Measurements from ENCODE around the gene CLCNKB.
"Not testable (repeated sequence)": the region's sequence is repeated elsewhere in the genome, so short reads cannot be mapped to it uniquely, and the experiment has no call there.

The CLCNKB gene

DNA sequence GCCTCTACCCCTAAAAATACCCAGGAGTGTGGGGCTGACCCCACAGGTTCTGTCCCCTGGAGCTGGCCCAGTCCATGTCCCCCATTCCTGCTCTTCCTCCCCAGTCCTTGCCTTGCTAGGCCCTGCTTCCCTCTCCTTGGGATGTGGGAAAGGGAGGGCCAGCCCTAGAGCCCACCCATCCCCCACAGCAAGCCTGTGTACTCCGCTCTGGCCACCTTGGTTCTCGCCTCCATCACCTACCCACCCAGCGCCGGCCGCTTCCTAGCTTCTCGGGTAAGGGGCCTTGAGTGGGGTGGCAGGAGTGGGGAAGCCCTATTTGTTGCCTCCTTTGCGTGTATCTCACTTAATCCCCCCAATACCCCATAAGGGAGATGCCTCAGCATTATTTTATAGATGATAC, 6.7 kb downstream of the CLCNKB start:
- TF ChIP-seq CTCF (IDR thresholded peaks at IDR 0.05; ENCODE audit: insufficient read depth, missing control alignments): no peak
- FAIRE-seq (no peak), DNase-seq (ENCODE audit: insufficient read length, low spot score) (no peak)

- no peak for TF ChIP-seq CTCF (IDR thresholded peaks at IDR 0.05; ENCODE audit: insufficient read depth, missing control alignments)
- FAIRE-seq: no peak
- DNase-seq (ENCODE audit: insufficient read length, low spot score): no peak
Observed at GRCh38 chr1:16051039-16051438, 7.5 kb downstream of the CLCNKB start.

DNA sequence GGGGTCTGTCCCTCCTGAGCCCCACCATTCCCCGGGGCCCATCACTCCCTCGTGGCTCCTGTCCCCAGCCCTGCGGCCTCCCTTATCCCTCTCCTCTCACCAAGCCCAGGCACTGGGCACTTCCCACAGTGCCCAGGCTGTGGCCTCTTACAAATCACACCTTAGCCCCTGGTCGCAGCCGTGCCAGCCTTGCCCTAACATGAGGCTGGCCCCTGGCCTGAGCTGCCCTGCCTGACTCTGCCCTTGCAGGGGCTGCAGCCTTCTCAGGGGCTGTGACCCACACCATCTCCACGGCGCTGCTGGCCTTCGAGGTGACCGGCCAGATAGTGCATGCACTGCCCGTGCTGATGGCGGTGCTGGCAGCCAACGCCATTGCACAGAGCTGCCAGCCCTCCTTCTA, 8.4 kb downstream of the CLCNKB start:
- not testable (repeated sequence) for FAIRE-seq; DNase-seq (ENCODE audit: insufficient read length, low spot score)

- no peak for TF ChIP-seq CTCF (IDR thresholded peaks at IDR 0.05; ENCODE audit: insufficient read depth, missing control alignments)
- no peak for DNase-seq (ENCODE audit: insufficient read length, low spot score)
- no peak for FAIRE-seq
Observed at GRCh38 chr1:16053781-16054502, 10.4 kb downstream of the CLCNKB start.

DNA sequence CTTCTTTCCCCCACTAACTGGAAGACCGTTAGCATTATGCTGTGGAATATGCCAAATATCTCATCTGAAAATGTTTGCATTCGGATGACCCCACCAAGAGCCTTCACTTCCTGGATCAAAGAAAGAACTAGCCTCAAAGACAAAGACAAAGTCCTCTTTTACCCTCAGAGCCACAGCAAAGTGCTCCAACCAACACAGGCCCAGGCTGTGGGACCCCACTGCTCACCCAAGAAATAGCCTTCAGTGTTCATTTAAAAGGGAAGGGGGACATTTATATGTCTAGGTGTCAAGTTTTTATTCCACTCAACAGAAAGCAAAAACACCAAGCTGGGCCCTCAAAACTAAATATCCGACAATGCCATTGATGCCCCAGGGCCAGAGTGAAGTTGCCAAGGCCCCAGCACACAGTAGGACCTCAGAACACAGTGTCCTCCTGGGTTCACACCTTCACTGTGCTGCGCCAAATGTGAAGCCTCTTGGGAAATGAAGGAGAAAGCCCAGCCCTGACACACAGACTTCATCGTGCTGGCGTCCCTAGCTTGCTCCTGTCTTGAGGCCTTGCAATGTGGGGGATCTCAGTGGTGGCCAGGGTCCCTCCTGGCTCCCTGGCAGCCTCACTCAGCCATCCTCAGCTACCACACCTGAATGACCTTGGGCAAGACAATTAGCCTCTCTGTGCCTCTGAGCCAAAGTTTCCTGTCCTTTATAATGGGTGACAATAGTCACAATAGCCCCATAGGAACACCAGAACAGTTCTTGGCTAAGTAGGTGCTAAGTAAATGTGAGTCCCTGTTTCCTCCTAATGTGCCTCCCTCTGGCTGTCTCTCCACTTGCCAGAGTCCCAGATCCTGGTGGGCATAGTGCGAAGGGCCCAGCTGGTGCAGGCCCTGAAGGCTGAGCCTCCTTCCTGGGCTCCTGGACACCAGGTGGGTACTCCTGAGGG, 11.3 kb downstream of the CLCNKB start:
- FAIRE-seq (no peak), DNase-seq (ENCODE audit: insufficient read length, low spot score) (no peak)
- no peak for TF ChIP-seq CTCF (IDR thresholded peaks at IDR 0.05; ENCODE audit: insufficient read depth, missing control alignments)

DNA sequence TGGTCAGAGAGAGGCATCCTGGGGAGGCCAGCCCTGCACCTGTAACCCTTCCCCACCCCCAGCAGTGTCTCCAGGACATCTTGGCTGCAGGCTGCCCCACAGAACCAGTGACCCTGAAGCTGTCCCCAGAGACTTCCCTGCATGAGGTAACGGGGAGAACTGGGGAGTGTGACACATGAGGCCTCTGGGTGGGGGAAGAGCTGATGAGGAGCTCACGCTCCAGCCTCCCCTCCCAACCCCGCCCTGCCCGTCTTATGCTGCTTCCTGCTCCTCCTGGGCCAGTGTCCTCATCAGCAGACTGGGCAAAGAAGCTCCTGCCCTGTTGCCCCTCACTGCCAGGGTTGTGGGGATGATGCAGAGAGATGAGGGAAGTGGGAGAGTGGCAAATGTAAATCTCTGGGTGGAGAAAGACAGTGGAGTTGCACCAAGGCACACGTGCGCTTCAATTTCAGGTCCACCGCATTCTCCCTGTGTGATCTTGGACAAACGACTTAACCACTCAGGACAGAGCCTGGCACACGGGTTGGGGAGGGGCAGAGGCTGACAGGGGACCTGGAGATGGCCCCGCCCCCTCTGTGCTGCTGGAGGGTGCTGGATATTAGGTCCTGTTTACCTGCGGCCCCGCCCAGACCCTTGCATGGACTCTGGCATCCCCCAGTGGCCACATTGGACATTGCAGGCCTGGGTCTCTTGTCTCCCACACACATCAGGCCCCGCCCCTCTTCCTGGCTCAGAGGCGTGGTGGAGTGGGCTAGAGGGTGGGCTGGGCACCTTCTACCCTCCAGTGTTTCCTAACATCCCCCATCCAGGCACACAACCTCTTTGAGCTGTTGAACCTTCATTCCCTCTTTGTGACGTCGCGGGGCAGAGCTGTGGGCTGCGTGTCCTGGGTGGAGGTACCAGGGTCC, 12.3 kb downstream of the CLCNKB start:
- FAIRE-seq (no peak), DNase-seq (ENCODE audit: insufficient read length, low spot score) (peak; percentile 63)

GRCh38 chr1:16056521-16056912, 12.9 kb downstream of the CLCNKB start:
- not testable (repeated sequence) for FAIRE-seq; DNase-seq (ENCODE audit: insufficient read length, low spot score)

More for the DNA sequence above, 12.3 kb downstream of the CLCNKB start:
- peak; percentile 64 for TF ChIP-seq CTCF (IDR thresholded peaks at IDR 0.05; ENCODE audit: insufficient read depth, missing control alignments)

GRCh38 chr1:16057314-16057915, 13.8 kb downstream of the CLCNKB start:
- not testable (repeated sequence) for FAIRE-seq; DNase-seq (ENCODE audit: insufficient read length, low spot score)

GRCh38 chr1:16058394-16059120, 15.0 kb downstream of the CLCNKB start:
- not testable (repeated sequence) for FAIRE-seq; DNase-seq (ENCODE audit: insufficient read length, low spot score)

Measured in D721Med (cell line).